HepG2 (cell line): ENCODE data around the gene PRKCB. TPM values are rescaled to one million over a fixed set of nuclear protein-coding genes. Genes with fewer than 3 reads are reported as not detected.

Source experiments
- ATAC-seq: fragments of 200-7000 bp; cut with Tn5 transposase; 3 replicates; pipeline ENCODE4 v1.9.1; 2020; ENCODE audit warnings: mild to moderate bottlenecking, moderate library complexity
- BruUV-seq: library from RNA; stranded (reverse); fragments of 400-500 nt; replicated peaks from 2 replicates; lab custom pipeline; 2021; lab: Mats Ljungman, UMichigan
- CTCF ChIA-PET: fragments of 300-600 bp; formaldehyde crosslinking; extraction: SDS; loops from one replicate; lab custom pipeline; 2021; ENCODE audit warnings: low total read pairs, inconsistent platforms, low intra/inter-chr PET ratio; lab: Yijun Ruan, JAX
- POLR2A ChIA-PET: fragments of 350-600 bp; sonication (Branson Sonifier 250); formaldehyde crosslinking; loops from one replicate; lab custom pipeline; 2020; ENCODE audit warnings: antibody characterized with exemption, inconsistent platforms; lab: Yijun Ruan, JAX
- DNase-seq: peaks from one replicate; pipeline ENCODE4 v3.0.0-alpha.2; 2015; ENCODE audit warnings: low spot score
- FAIRE-seq: peaks from 3 replicates; lab custom pipeline; 2011; peaks lifted over from hg19 to GRCh38; lab: Jason Lieb, UNC
- H2AFZ ChIP-seq: one replicate; pipeline ENCODE4 v1.6.1; 2011; ENCODE audit warnings: low read length, inconsistent platforms
- H3K27ac ChIP-seq: fragments of 300-600 bp; 3 replicates; pipeline ENCODE4 v1.8.0; 2011; ENCODE audit warnings: mixed run types, mild to moderate bottlenecking, mixed read lengths, low read length, inconsistent platforms; ENCODE audit not compliant: insufficient read depth; ENCODE audit errors: extremely low read length
- H3K27me3 ChIP-seq, 2 experiments: fragments of 200-600 bp in 1 of 2; 2 replicates in 1 of 2; 3 replicates in 1 of 2; pipeline versions ENCODE4 v1.6.0 to v1.8.0; 2011; ENCODE audit warnings: low read length in 2 of 2, mild to moderate bottlenecking in 2 of 2, moderate library complexity in 2 of 2, inconsistent platforms in 1 of 2; ENCODE audit not compliant: insufficient read depth in 2 of 2, control insufficient read depth in 1 of 2
- H3K36me3 ChIP-seq, 2 experiments: fragments of 200-600 bp in 1 of 2; replicated peaks in 1 of 2; 2 replicates in 1 of 2; 3 replicates in 1 of 2; pipeline versions ENCODE4 v1.5.1 to v1.8.0; 2011; ENCODE audit warnings: low read length in 2 of 2, inconsistent platforms in 1 of 2; ENCODE audit not compliant: insufficient read depth in 2 of 2, control insufficient read depth in 1 of 2
- H3K4me1 ChIP-seq: 2 replicates; pipeline ENCODE4 v1.5.1; 2012; ENCODE audit warnings: low read length, inconsistent platforms; ENCODE audit not compliant: insufficient read depth
- H3K4me2 ChIP-seq: 2 replicates; pipeline ENCODE4 v1.6.0; 2011; ENCODE audit warnings: low read depth, low read length, inconsistent platforms
- H3K4me3 ChIP-seq, 3 experiments: fragments of 200-600 bp in 1 of 3; sonication (generic), shearing (Covaris generic) in 1 of 3; replicated peaks in 1 of 3; 2 replicates each; pipeline ENCODE4 v1.5.1; 2011 to 2016; ENCODE audit warnings: low read length in 3 of 3, inconsistent platforms in 2 of 3, low read depth in 2 of 3, mild to moderate bottlenecking in 2 of 3, control low read depth in 1 of 3, mixed read lengths in 1 of 3; ENCODE audit not compliant: insufficient read depth in 1 of 3
- H3K79me2 ChIP-seq: one replicate; pipeline ENCODE4 v1.6.1; 2011; ENCODE audit warnings: low read length, inconsistent platforms; ENCODE audit not compliant: insufficient read depth
- H3K9ac ChIP-seq: 2 replicates; pipeline ENCODE4 v1.6.0; 2011; ENCODE audit warnings: mild to moderate bottlenecking, low read depth, low read length, inconsistent platforms; ENCODE audit not compliant: insufficient read depth
- H3K9me3 ChIP-seq: 2 replicates; pipeline ENCODE4 v1.5.1; 2012; ENCODE audit warnings: mild to moderate bottlenecking, low read length
- H4K20me1 ChIP-seq: 2 replicates; pipeline ENCODE4 v1.6.0; 2011; ENCODE audit warnings: inconsistent platforms, mild to moderate bottlenecking, low read length, moderate library complexity; ENCODE audit not compliant: insufficient read depth
- GATAD2A ChIP-seq: IDR thresholded peaks from 2 replicates; pipeline ENCODE4 v1.6.1; 2016
- IRX3 ChIP-seq: sonication (generic); formaldehyde crosslinking; IDR thresholded peaks from 2 replicates; pipeline ENCODE4 v1.8.1; 2023; ENCODE audit warnings: mild to moderate bottlenecking, low read depth, missing genetic modification reagents, borderline replicate concordance
- MNT ChIP-seq: fragments of 450-650 bp; IDR thresholded peaks from 2 replicates; pipeline ENCODE4 v1.6.1; 2016
- ZNF768 ChIP-seq: sonication (generic); formaldehyde crosslinking; IDR thresholded peaks from 2 replicates; pipeline ENCODE4 v1.4.0; 2020; ENCODE audit warnings: missing genetic modification reagents
- WGBS: methylation state at CpG from one replicate; pipeline ENCODE4 v1.1.6; 2017; ENCODE audit warnings: low lambda C conversion rate; 5-methylcytosine and 5-hydroxymethylcytosine counted together
- in situ Hi-C: cut with HindIII; loops from 2 replicates; pipeline ENCODE4 v1.10.0; 2017; ENCODE audit warnings: low pct_unique_long_range_greater_than_20kb; ENCODE audit not compliant: extremely low pct_ligation_motif_present
- intact Hi-C: fragments of 100-400 bp; cut with micrococcal nuclease; formaldehyde crosslinking; loops from one replicate; pipeline ENCODE4 v1.10.0; 2022; ENCODE audit not compliant: unreplicated experiment
- polyA plus RNA-seq, 8 experiments: library from polyadenylated mRNA; depleted of rRNA in 3 of 8; stranded (reverse) in 7 of 8; unstranded in 1 of 8; fragments of >200 nt; fragmentation: Illumina TruSeq in 4 of 8; extraction: Trizol in 4 of 8; gene quantifications; 2 replicates each; pipeline versions ENCODE4 v1.2.1 to v1.2.3, GENCODE V29; 2011 to 2016; ENCODE audit warnings: low read depth in 4 of 8, missing spikeins in 1 of 8, mixed read lengths in 1 of 8; ENCODE audit not compliant: insufficient read depth in 1 of 8
- total RNA-seq, 5 experiments: library from RNA; depleted of rRNA; stranded (reverse); fragments of >200 nt; fragmentation: Illumina TruSeq; extraction: Trizol; gene quantifications; 2 replicates each; pipeline ENCODE4 v1.2.3, GENCODE V29; 2016; ENCODE audit warnings: low read depth in 1 of 5

The PRKCB gene
- total and polyA plus RNA-seq, 2 of the 13 experiments (the other 11 are each of a cell fraction or from before 2014, with no cell fraction given): 0.01 TPM; not detected in 1

- intact Hi-C loops: no loop called here
- Histone ChIP-seq H3K4me2 (no peak overlapping the region), H3K36me3 (no peaks in the 10 kb centered on the region), H3K4me3 (no peak overlapping the region), H3K27ac (no peak overlapping the region), H3K4me1 (no peaks in the 10 kb centered on the region), H3K9me3 (no peaks in the 10 kb centered on the region), H2AFZ (no peak overlapping the region), H3K9ac (no peak overlapping the region), H3K79me2 (no peaks in the 10 kb centered on the region), H3K27me3 (peaks cover 2 to 3% of the 10 kb centered on the region in 2 experiments; a peak in 2 of 5 replicates), H4K20me1 (no peaks in the 10 kb centered on the region)
- FAIRE-seq (no peak), ATAC-seq (no peak), DNase-seq (no peak)
- TF ChIP-seq MNT (peak; percentile 76; the same call in 1 of the 2 replicates), GATAD2A (no peak)
- no TSS peak for BruUV-seq
- ChIA-PET CTCF (no interaction called here), POLR2A (no interaction called here)
- in situ Hi-C loops: no loop called here
- 16% methylated on average over 5 of the region's 5 CpGs for WGBS
Measured at GRCh38 chr16:24141466-24141865, 305.7 kb downstream of the PRKCB start.

GRCh38 chr16:24141917-24142316, 306.1 kb downstream of the PRKCB start:
- Histone ChIP-seq H3K27me3 (peaks cover 2 to 3% of the 10 kb centered on the region in 2 experiments; a peak in 2 of 5 replicates), H3K36me3 (no peaks in the 10 kb centered on the region), H4K20me1 (no peaks in the 10 kb centered on the region), H3K4me3 (no peak overlapping the region), H3K4me2 (no peak overlapping the region), H3K27ac (no peak overlapping the region), H3K9me3 (no peaks in the 10 kb centered on the region), H3K79me2 (no peaks in the 10 kb centered on the region), H3K4me1 (no peaks in the 10 kb centered on the region), H3K9ac (no peak overlapping the region), H2AFZ (no peak overlapping the region)
- TF ChIP-seq ZNF768 (peak; percentile 49; the same call in 1 of the 2 replicates), IRX3 (CRISPR knock-in tag) (no peak)
- intact Hi-C loops: no loop called here
- DNase-seq (no peak), ATAC-seq (no peak), FAIRE-seq (no peak)
- no TSS peak for BruUV-seq
- in situ Hi-C loops: no loop called here
- 7% methylated on average over 2 of the region's 2 CpGs for WGBS
- POLR2A ChIA-PET: no interaction called here
- CTCF ChIA-PET: no interaction called here
